GM23248 (cell line): ENCODE data around the gene SRC.

ENCODE experiments used
- EZH2 ChIP-seq: fragments of 200-600 bp; sonication (generic); IDR thresholded peaks from 2 replicates; pipeline ENCODE4 v1.6.1; 2018; ENCODE audit warnings: antibody characterized with exemption, mild to moderate bottlenecking; ENCODE audit not compliant: insufficient read depth, poor library complexity, severe bottlenecking
- EZH2phosphoT487 ChIP-seq: fragments of 200-600 bp; sonication (generic); IDR thresholded peaks from 2 replicates; pipeline ENCODE4 v1.6.1; 2018; ENCODE audit warnings: antibody characterized with exemption, moderate library complexity, mild to moderate bottlenecking, low read depth; ENCODE audit not compliant: insufficient read depth

- TF ChIP-seq EZH2 (no peak), EZH2phosphoT487 (no peak)
Observed at GRCh38 chr20:37350649-37351574, 5.0 kb downstream of the SRC start.
